Measurements from ENCODE around the gene SSR1. TPM values are rescaled to one million over a fixed set of nuclear protein-coding genes. Genes with fewer than 3 reads are reported as not detected.

Gene SSR1
- total and polyA plus RNA-seq, 2 of the 13 experiments (the other 11 are each of a cell fraction or from before 2014, with no cell fraction given): 203 to 243 TPM

- peak; percentile 59 for TF ChIP-seq ZBTB38 (CRISPR knock-in tag; IDR thresholded peaks at IDR 0.05)
- TF ChIP-seq AGO2 (optimal IDR thresholded peaks at IDR 0.05; ENCODE audit: low read depth, low read length): peak; percentile 89
- peak; percentile 80 for TF ChIP-seq ZBTB33 (CRISPR knock-in tag; IDR thresholded peaks at IDR 0.05)
- TF ChIP-seq ZNF564 (CRISPR knock-in tag; IDR thresholded peaks at IDR 0.05): no peak
- no peak for TF ChIP-seq FLYWCH1 (CRISPR knock-in tag; IDR thresholded peaks at IDR 0.05)
- TF ChIP-seq MYNN (CRISPR knock-in tag; IDR thresholded peaks at IDR 0.05; ENCODE audit: low read depth): no peak
- TF ChIP-seq PPARG (CRISPR knock-in tag; conservative IDR thresholded peaks at IDR 0.05): no peak
- TF ChIP-seq ZNF530 (CRISPR knock-in tag; IDR thresholded peaks at IDR 0.05; ENCODE audit: low read depth): no peak
- TF ChIP-seq ZNF687 (CRISPR knock-in tag; IDR thresholded peaks at IDR 0.05): peak; percentile 17; the same call in 1 of the 2 replicates
- TF ChIP-seq ZNF546 (CRISPR knock-in tag; conservative IDR thresholded peaks at IDR 0.05): no peak
- no peak for TF ChIP-seq USF2 (IDR thresholded peaks at IDR 0.05; ENCODE audit: low read depth, low read length)
- TF ChIP-seq USF2 (CRISPR knock-in tag; IDR thresholded peaks at IDR 0.05; ENCODE audit: borderline replicate concordance): no peak
- TF ChIP-seq SALL1 (CRISPR knock-in tag; IDR thresholded peaks at IDR 0.05): no peak
- TF ChIP-seq BORCS8-MEF2B (CRISPR knock-in tag; IDR thresholded peaks at IDR 0.05): no peak
- no peak for TF ChIP-seq ZNF282 (IDR thresholded peaks at IDR 0.05; ENCODE audit: partially characterized antibody)
- TF ChIP-seq HDAC2 (CRISPR knock-in tag; IDR thresholded peaks at IDR 0.05): no peak
- no peak for TF ChIP-seq NFYC (CRISPR knock-in tag; IDR thresholded peaks at IDR 0.05)
- TF ChIP-seq PHF20 (CRISPR knock-in tag; IDR thresholded peaks at IDR 0.05): no peak
- no peak for TF ChIP-seq DZIP1 (CRISPR knock-in tag; IDR thresholded peaks at IDR 0.05)
These were observed 66.4 kb downstream of the SSR1 start (continued) for GRCh38 chr6:7246401-7247178.
